Cardiac fibroblast (primary cell): Measurements from ENCODE around the gene KANSL1.

Source experiments
- DNase-seq, 2 donors: peaks; one replicate each; pipeline versions ENCODE4 v3.0.0 to v3.0.0-alpha.2; 2010; ENCODE audit warnings: low read depth in 2 of 2
- H3K4me3 ChIP-seq, 2 donors: replicated peaks in 1 of 2; 1 replicate in 1 of 2; 2 replicates in 1 of 2; pipeline ENCODE4 v1.5.1; 2011; ENCODE audit warnings: low read depth in 2 of 2, low read length in 2 of 2, mild to moderate bottlenecking in 2 of 2, moderate library complexity in 1 of 2
- CTCF ChIP-seq: IDR thresholded peaks from one replicate; pipeline ENCODE4 v1.5.1; 2011; ENCODE audit warnings: low read depth, mild to moderate bottlenecking, low read length, inconsistent platforms

The KANSL1 gene

GRCh38 chr17:46036491-46036890 is 156.7 kb downstream of the KANSL1 start:
- no peak for DNase-seq
- no peak for TF ChIP-seq CTCF
- no peak overlapping the region for H3K4me3 ChIP-seq

- TF ChIP-seq CTCF: no peak
- H3K4me3 ChIP-seq: no peak overlapping the region
- DNase-seq: no peak
Observed at GRCh38 chr17:46035112-46035818, 158.0 kb downstream of the KANSL1 start.

- no peak for DNase-seq
- no peak overlapping the region for H3K4me3 ChIP-seq
- no peak for TF ChIP-seq CTCF
Observed at GRCh38 chr17:46033392-46033791, 159.8 kb downstream of the KANSL1 start.

- H3K4me3 ChIP-seq: no peak overlapping the region
- no peak for DNase-seq
- TF ChIP-seq CTCF: no peak
Observed at GRCh38 chr17:46032909-46033308, 160.3 kb downstream of the KANSL1 start.

GRCh38 chr17:46031920-46032319 is 161.3 kb downstream of the KANSL1 start:
- no peak for TF ChIP-seq CTCF
- H3K4me3 ChIP-seq: no peak overlapping the region
- no peak for DNase-seq

GRCh38 chr17:46031440-46031839 is 161.8 kb downstream of the KANSL1 start:
- TF ChIP-seq CTCF: no peak
- no peak for DNase-seq
- H3K4me3 ChIP-seq: no peak overlapping the region

GRCh38 chr17:46030752-46031151 is 162.5 kb downstream of the KANSL1 start:
- TF ChIP-seq CTCF: no peak
- DNase-seq: no peak
- H3K4me3 ChIP-seq: no peak overlapping the region
